ENCODE data around the gene CNIH2.

GRCh38 chr11:66267039-66267378 lies 11.0 kb upstream of the CNIH2 start:
- TF ChIP-seq POLR2A (IDR thresholded peaks at IDR 0.05), result no peak
- TF ChIP-seq, protein P1, sequence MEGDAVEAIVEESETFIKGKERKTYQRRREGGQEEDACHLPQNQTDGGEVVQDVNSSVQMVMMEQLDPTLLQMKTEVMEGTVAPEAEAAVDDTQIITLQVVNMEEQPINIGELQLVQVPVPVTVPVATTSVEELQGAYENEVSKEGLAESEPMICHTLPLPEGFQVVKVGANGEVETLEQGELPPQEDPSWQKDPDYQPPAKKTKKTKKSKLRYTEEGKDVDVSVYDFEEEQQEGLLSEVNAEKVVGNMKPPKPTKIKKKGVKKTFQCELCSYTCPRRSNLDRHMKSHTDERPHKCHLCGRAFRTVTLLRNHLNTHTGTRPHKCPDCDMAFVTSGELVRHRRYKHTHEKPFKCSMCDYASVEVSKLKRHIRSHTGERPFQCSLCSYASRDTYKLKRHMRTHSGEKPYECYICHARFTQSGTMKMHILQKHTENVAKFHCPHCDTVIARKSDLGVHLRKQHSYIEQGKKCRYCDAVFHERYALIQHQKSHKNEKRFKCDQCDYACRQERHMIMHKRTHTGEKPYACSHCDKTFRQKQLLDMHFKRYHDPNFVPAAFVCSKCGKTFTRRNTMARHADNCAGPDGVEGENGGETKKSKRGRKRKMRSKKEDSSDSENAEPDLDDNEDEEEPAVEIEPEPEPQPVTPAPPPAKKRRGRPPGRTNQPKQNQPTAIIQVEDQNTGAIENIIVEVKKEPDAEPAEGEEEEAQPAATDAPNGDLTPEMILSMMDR (IDR thresholded peaks at IDR 0.05), result no peak
- no peak for TF ChIP-seq POLR2AphosphoS5 (IDR thresholded peaks at IDR 0.05)

Data from prostate gland (tissue), 2 donors.